K562 (cell line): ENCODE results near the gene MICU1. TPM values are rescaled to one million over a fixed set of nuclear protein-coding genes. Genes with fewer than 3 reads are reported as not detected.
A peak's percentile ranks its signal among the peaks of the same experiment; 100 is the strongest.

Source experiments
- BDP1 ChIP-seq: IDR thresholded peaks from 3 replicates; pipeline ENCODE4 v1.6.1; 2011; ENCODE audit not compliant: insufficient read length, insufficient read depth
- CHD7 ChIP-seq: fragments of 200-600 bp; sonication (generic); IDR thresholded peaks from one replicate; pipeline ENCODE4 v1.6.1; 2012; ENCODE audit warnings: mild to moderate bottlenecking, low read depth, low read length, inconsistent platforms
- CREB1 ChIP-seq, 2 experiments: sonication (generic) in 1 of 2; formaldehyde crosslinking in 1 of 2; IDR thresholded peaks; 2 replicates each; pipeline versions ENCODE4 v1.6.1 to v1.8.0; 2012 to 2022; ENCODE audit warnings: inconsistent platforms in 1 of 2, mild to moderate bottlenecking in 1 of 2, missing genetic modification reagents in 1 of 2, moderate library complexity in 1 of 2
- GABPB1 ChIP-seq: sonication (generic); formaldehyde crosslinking; IDR thresholded peaks from 2 replicates; pipeline ENCODE4 v1.8.0; 2022; ENCODE audit warnings: mild to moderate bottlenecking, missing genetic modification reagents
- MAFK ChIP-seq: IDR thresholded peaks from 2 replicates; pipeline ENCODE4 v1.6.1; 2011; ENCODE audit warnings: low read length, improper control_type of control experiment
- MCM5 ChIP-seq: fragments of 450-650 bp; IDR thresholded peaks from 2 replicates; pipeline ENCODE4 v1.6.1; 2016; ENCODE audit warnings: low read depth
- NCOA2 ChIP-seq, 2 experiments: fragments of 450-650 bp; IDR thresholded peaks; 2 replicates each; pipeline ENCODE4 v1.6.1; 2018; ENCODE audit warnings: mild to moderate bottlenecking in 2 of 2, moderate library complexity in 1 of 2; ENCODE audit not compliant: partially characterized antibody in 2 of 2
- PHB2 ChIP-seq: fragments of 450-650 bp; IDR thresholded peaks from 2 replicates; pipeline ENCODE4 v1.6.1; 2017; ENCODE audit warnings: low read depth
- POLR2A ChIP-seq: fragments of 450-650 bp; conservative IDR thresholded peaks from 2 replicates; pipeline ENCODE4 v1.6.1; 2016
- PURB ChIP-seq: sonication (generic); formaldehyde crosslinking; IDR thresholded peaks from 2 replicates; pipeline ENCODE4 v1.9.0; 2021; ENCODE audit warnings: low read depth, mild to moderate bottlenecking, missing genetic modification reagents
- ZEB2 ChIP-seq: fragments of 450-650 bp; IDR thresholded peaks from 2 replicates; pipeline ENCODE4 v1.6.1; 2016
- ZNF24 ChIP-seq: fragments of 450-650 bp; IDR thresholded peaks from 2 replicates; pipeline ENCODE4 v1.6.1; 2016
- ZNF3 ChIP-seq: fragments of 250-450 bp; sonication (Bioruptor Pico); IDR thresholded peaks from 2 replicates; pipeline ENCODE4 v1.5.0; 2021; ENCODE audit warnings: mild to moderate bottlenecking, moderate library complexity
- ZNF696 ChIP-seq: fragments of 250-450 bp; sonication (Bioruptor Pico); conservative IDR thresholded peaks from 2 replicates; pipeline ENCODE4 v1.4.0; 2020; ENCODE audit warnings: mild to moderate bottlenecking, moderate library complexity
- polyA plus RNA-seq, 8 experiments: library from polyadenylated mRNA; depleted of rRNA in 4 of 8; stranded (reverse) in 5 of 8; unstranded in 3 of 8; fragments of >200 nt; fragmentation: Nextera tagmentation in 2 of 8; fragmentation: Illumina TruSeq in 1 of 8; extraction: Ambion mirVana in 2 of 8; extraction: Trizol in 1 of 8; gene quantifications; 2 replicates each; pipeline versions ENCODE4 v1.2.1 to v1.2.3, GENCODE V29; 2011 to 2014; ENCODE audit warnings: inconsistent platforms in 1 of 8, missing spikeins in 1 of 8
- total RNA-seq, 7 experiments: library from RNA; depleted of rRNA in 6 of 7; stranded (reverse); fragments of >200 nt in 6 of 7; fragmentation: Illumina TruSeq in 2 of 7; extraction: Trizol in 2 of 7; gene quantifications; 2 replicates each; pipeline versions ENCODE4 v1.2.1 to v1.2.3, GENCODE V29; 2011 to 2021; ENCODE audit warnings: low replicate concordance in 1 of 7
- TF ChIP-seq, protein P1 (sequence below): fragments of 450-650 bp; IDR thresholded peaks from 2 replicates; pipeline ENCODE4 v1.6.1; 2017; ENCODE audit warnings: antibody characterized with exemption
- TF ChIP-seq, protein P2 (sequence below): fragments of 250-450 bp; sonication (Bioruptor Pico); IDR thresholded peaks from 2 replicates; pipeline ENCODE4 v1.5.0; 2021

MICU1 gene
- total and polyA plus RNA-seq, 9 of the 15 experiments (the other 6 are each of a cell fraction or from before 2014, with no cell fraction given): 29.3 to 76.8 (median 48.4) TPM

GRCh38 chr10:72337039-72337629 lies 288.7 kb downstream of the MICU1 start (continued):
- TF ChIP-seq MCM5 (no peak), POLR2A (0 out of 2 replicates have a peak, but pooled peaks have one; percentile 29), ZNF696 (CRISPR knock-in tag) (no peak), PURB (CRISPR knock-in tag) (no peak), GABPB1 (no peak), PHB2 (no peak), CREB1 (IDR thresholded peaks at IDR 0.05) (no peak), CREB1 (CRISPR knock-in tag; IDR thresholded peaks at IDR 0.05) (no peak), BDP1 (no peak), CHD7 (no peak), MAFK (no peak), NCOA2 (IDR thresholded peaks at IDR 0.05; ENCODE audit: partially characterized antibody in 2 of 2) (no peak), ZNF24 (no peak), ZEB2 (no peak), ZNF3 (CRISPR knock-in tag) (no peak)
- TF ChIP-seq, protein P1, sequence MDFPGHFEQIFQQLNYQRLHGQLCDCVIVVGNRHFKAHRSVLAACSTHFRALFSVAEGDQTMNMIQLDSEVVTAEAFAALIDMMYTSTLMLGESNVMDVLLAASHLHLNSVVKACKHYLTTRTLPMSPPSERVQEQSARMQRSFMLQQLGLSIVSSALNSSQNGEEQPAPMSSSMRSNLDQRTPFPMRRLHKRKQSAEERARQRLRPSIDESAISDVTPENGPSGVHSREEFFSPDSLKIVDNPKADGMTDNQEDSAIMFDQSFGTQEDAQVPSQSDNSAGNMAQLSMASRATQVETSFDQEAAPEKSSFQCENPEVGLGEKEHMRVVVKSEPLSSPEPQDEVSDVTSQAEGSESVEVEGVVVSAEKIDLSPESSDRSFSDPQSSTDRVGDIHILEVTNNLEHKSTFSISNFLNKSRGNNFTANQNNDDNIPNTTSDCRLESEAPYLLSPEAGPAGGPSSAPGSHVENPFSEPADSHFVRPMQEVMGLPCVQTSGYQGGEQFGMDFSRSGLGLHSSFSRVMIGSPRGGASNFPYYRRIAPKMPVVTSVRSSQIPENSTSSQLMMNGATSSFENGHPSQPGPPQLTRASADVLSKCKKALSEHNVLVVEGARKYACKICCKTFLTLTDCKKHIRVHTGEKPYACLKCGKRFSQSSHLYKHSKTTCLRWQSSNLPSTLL: no peak
- TF ChIP-seq, protein P2, sequence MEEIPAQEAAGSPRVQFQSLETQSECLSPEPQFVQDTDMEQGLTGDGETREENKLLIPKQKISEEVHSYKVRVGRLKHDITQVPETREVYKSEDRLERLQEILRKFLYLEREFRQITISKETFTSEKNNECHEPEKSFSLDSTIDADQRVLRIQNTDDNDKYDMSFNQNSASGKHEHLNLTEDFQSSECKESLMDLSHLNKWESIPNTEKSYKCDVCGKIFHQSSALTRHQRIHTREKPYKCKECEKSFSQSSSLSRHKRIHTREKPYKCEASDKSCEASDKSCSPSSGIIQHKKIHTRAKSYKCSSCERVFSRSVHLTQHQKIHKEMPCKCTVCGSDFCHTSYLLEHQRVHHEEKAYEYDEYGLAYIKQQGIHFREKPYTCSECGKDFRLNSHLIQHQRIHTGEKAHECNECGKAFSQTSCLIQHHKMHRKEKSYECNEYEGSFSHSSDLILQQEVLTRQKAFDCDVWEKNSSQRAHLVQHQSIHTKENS: no peak
